HG03175 (cell line): Measurements from ENCODE around the gene PLPP3.

Source experiments
- ATAC-seq: cut with Tn5 transposase; IDR thresholded peaks from one replicate; pipeline ENCODE4 v1.9.1; 2021; ENCODE audit warnings: mild to moderate bottlenecking, moderate library complexity; ENCODE audit not compliant: unreplicated experiment

PLPP3 gene

DNA sequence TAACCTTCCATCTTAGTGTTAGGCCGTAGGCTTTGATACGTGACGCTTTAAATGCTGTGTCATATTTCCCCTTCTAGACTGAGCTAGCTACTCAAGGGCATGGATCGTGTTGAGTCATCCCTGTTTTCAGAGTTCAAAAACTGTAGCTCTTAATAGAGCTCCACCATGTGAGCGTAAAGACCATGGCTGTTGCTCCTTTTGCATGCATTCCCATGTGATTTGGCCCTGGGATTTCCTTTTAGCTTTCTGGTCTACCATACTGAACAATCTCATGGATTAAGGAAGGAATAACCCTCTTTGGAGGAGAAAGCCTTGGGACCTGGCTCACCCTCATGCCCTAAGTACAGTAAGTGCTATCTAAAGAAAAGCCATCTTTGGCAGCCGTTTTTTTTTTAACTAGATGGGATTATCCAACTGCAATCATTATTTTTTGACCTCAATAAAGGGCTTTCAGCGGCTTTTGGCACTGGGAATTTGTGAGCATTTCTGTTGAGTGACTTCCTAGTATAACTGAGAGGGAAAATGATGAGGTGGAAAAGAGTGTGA is 76.6 kb downstream of the PLPP3 start:
- ATAC-seq, result no peak

DNA sequence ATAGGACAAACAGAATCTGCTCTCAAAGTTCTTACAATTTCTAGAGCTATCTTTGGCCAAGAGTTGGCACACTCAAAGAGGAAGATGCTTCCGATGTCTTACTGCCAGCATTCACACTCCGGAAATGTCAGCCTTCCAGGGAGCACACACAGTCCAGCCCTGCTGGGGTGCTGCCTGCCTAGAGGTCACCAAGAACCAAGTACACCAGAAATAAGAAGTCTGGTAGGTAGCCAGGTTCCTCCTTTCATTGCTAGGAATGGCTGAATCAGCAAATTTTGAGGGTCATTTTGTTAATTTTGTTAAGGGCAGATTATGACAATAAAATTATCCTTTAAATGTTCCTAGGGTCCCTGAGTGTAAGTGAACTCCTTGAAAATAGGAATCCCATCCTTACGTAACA is 77.5 kb downstream of the PLPP3 start:
- ATAC-seq, result no peak

DNA sequence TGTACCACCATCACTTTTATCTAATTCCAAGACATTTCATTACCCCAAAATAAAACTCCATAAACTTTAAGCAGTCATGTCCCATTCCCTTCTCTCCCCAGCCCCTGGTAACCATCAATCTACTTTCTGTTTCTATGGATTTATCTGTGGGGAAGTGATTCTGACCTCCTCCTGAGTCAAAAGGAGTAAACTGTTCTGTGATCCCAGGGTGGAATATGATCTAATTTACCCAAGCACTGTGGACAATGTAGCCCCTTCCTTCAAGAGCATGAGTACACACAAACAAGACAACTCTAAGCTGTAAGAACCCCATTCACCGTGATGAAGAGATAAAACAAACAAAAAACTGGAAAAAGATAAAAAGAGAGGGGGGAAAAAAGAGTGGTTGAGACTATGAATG is 77.9 kb downstream of the PLPP3 start:
- ATAC-seq, result no peak

DNA sequence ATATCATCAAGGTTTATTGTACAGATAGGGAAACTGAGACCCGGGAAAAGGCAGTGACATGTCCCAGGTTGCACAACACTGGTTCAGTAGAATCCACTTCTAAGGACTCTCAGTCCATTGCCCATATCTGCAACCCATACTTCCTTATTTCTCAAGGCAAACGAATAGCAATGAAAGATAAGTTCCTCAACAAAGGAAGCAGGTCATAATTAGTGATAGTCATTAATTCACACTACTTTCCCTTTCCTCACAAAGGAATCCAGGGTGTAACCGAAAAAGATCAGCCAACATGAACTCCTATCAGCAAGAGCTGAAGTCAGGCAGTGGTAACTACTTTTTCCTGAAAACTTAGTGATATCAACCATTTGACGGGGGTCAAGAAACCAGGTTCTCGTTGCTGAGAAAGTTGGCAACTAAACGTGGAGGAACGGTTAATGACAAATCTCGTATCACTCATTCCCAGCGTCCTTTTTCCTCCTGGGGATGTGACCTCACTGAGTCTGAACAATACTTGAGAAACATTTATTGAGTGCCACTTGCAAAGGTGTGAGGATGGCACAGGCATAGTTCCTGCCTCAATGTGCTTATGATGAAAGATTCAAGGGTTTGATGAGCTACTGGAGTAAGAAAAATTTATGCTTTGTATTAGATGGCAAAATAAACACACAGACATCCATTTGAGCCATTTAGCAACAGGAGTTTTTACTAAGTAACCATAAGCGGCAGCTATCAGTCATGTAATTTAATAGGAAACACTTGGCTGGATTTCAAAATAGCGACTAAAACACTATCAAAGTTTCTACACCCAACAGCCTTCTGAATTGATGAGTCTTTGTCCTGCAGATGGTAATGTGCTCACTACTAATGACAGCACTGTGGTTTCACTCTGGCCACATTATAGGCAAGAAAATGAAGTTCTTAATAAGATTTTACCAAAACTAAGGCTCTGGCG is 82.3 kb downstream of the PLPP3 start:
- no peak for ATAC-seq

GRCh38 chr1:56496158-56496557 is 83.2 kb downstream of the PLPP3 start:
- ATAC-seq, result no peak

GRCh38 chr1:56495538-56495937 is 83.8 kb downstream of the PLPP3 start:
- no peak for ATAC-seq

- no peak for ATAC-seq
These were observed 85.1 kb downstream of the PLPP3 start for GRCh38 chr1:56494306-56494705.

GRCh38 chr1:56493826-56494225 is 85.5 kb downstream of the PLPP3 start:
- ATAC-seq, result no peak

GRCh38 chr1:56491441-56491840 is 87.9 kb downstream of the PLPP3 start:
- no peak for ATAC-seq

DNA sequence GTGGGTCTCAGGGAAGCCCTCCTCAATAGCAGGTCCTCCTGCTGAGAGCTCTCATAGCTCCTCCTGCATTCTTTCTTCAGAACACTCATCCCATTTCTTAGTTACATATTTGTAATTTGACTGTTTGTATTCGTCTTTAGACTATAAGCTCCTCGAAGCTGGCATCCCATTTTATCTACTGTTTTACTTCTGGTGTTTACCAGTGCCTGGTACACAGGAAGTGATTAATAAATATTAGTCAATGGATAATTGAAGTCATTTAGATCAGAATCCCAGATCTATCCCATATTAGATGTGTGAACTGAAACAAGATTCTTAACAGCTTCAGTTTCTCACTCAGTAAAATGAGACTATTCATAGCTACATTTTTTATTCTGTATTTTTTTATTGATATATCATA is 88.7 kb downstream of the PLPP3 start:
- no peak for ATAC-seq

DNA sequence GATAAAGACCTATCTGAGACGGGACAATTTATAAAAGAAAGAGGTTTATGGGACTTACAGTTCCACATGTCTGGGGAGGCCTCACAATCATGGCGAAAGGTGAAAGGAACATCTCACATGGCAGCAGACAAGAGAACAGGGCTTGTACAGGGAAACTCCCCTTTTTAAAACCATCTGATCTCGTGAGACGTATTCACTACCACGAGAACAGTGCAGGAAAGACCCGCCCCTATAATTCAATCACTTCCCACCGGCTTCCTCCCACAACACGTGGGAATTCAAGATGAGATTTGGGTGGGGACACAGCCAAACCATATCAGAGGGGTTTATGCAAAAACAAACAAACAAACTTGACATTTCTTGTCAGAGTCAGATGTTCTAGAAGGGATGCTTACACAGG is 89.7 kb downstream of the PLPP3 start:
- ATAC-seq, result no peak

GRCh38 chr1:56484695-56485094 is 94.7 kb downstream of the PLPP3 start:
- no peak for ATAC-seq

DNA sequence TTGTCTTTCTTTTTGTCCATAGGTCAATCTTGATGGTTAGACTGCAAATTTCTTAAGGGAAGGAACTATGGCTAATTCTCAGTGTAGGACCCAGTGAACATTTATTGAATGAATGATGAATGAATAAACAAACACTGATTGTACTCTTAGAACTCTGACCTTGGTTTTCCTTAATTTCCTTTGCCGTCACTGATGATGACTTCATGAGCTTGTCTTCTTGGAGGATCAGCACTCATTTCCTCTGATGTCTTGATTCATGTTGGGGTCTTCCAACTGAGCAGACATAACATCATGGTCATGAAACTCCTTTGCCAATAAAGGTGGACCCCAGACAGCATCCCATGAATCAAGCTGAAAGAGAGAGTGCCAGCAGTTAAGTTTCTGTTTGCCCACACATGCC is 96.3 kb downstream of the PLPP3 start:
- no peak for ATAC-seq

GRCh38 chr1:56482486-56482885 is 96.9 kb downstream of the PLPP3 start:
- ATAC-seq, result no peak

DNA sequence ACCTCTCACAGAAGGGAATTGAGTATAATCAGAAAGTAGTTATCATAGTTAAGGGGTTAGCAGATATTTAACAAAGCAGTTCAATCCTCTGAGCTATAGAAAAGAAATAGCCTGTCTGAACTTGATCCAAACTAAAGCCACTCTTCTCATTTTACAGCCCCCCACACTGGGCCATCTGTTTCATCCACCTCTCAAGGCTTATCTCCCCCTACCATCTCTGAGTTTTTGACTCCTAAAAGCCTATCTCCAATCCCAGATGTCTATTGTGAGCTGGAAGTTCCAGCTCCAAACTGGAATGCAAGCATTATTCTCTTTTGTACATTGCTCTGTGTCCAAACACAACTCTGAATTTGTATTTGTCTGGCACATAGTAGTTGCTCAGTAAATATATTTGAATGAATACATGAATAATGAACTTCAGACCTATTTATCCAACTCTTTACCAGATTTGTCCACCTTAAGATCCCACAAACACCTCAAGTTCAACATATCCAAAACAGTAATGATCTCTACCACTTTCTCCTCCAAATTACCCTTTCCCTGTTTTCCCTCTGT is 98.1 kb downstream of the PLPP3 start:
- no peak for ATAC-seq

GRCh38 chr1:56478734-56479133 is 100.6 kb downstream of the PLPP3 start:
- no peak for ATAC-seq

DNA sequence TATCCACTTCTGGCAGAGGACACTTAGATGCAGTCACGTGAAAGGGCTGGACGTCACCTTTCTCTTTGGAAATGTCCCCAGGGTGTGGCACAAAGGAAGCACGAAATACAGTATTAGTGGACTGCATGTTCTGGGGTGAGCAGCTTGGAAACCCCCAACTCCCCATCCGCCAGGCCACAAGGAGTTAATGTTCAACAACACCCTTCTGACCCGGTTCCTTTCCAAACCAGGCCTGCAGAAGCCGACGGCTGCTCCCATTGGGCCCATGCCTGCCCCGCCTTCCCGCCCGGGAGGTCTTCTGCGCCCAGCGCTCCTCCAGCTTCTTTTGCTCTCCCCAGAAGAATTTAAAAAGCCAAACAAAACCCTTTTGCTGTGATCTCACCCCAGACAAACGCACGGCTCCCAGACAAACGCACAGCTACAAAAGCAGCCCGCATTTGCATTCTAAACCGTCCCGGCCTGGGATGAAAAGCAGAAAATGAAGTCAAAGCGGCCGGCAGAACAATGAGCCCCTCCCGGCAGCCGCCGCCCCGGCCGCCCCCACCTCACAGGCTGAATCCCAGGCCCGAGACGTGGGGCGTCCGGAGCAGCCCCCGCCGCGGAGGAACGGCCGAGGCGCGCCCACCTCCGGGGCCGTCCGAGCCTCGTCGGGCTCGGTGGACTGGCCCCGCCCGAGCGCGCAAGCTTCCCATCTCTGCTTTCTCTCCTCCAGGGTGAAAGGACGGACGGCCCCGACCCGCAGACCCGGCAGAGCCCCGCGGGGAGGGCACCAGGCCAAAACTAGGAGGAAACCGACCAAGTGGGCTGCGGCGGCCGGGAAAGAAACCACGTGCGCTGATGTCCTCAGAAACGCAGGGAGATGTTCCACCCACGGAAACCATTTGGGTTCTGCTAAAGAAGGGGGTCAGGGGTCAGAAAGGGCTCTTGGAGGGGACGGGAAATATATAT is 101.9 kb downstream of the PLPP3 start:
- ATAC-seq, result no peak

- ATAC-seq, result no peak
These were observed 105.6 kb downstream of the PLPP3 start for GRCh38 chr1:56473582-56474270.

GRCh38 chr1:56472860-56473259 is 106.5 kb downstream of the PLPP3 start:
- ATAC-seq, result peak; percentile 91

GRCh38 chr1:56469640-56470371 is 109.6 kb downstream of the PLPP3 start:
- ATAC-seq, result peak; percentile 32
